Vagina (tissue), 2 donors: ENCODE results near the gene POLR2A.

Source experiments
- CTCF ChIP-seq, 3 experiments: fragments of 450-650 bp in 2 of 3; fragments of 200-600 bp in 1 of 3; sonication (generic) in 1 of 3; IDR thresholded peaks; one replicate each; pipeline ENCODE4 v1.5.1; 2017 to 2019; ENCODE audit warnings: antibody characterized with exemption in 3 of 3, mild to moderate bottlenecking in 2 of 3, moderate library complexity in 2 of 3
- POLR2AphosphoS5 ChIP-seq, 2 donors: sonication (generic); formaldehyde crosslinking; IDR thresholded peaks; one replicate each; pipeline ENCODE4 v1.9.0; 2017; ENCODE audit warnings: antibody characterized with exemption in 2 of 2, mild to moderate bottlenecking in 2 of 2, low read depth in 1 of 2; ENCODE audit not compliant: insufficient read depth in 1 of 2

DNA sequence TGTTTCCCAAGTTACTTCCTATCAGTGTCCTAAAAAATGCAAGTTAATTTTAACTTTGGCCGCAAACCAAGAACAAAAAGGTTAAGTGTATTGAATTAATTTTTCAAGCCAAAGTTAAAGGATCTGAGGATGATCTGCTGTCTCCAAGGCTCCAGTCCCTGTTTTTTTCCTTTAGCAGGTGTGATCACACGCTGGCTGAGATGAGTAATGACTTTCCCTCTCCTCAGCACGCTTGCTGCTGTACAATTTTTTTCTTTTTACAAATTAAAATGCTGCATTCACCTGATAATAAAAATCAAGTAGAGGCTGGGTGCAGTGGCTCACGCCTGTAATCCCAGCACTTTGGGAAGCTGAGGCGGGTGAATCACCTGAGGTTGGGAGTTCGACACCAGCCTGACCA lies 60.7 kb downstream of the POLR2A start:
- no peak for TF ChIP-seq CTCF (IDR thresholded peaks at IDR 0.05)
- no peak for TF ChIP-seq POLR2AphosphoS5 (IDR thresholded peaks at IDR 0.05; ENCODE audit: insufficient read depth in 1 of 2, low read depth in 1 of 2)
